Large intestine (tissue), 3 donors: ENCODE measurements around the gene STEEP1. TPM values are rescaled to one million over a fixed set of nuclear protein-coding genes. Genes with fewer than 3 reads are reported as not detected.
"Not testable (repeated sequence)": the region's sequence is repeated elsewhere in the genome, so short reads cannot be mapped to it uniquely, and the experiment has no call there.

Source experiments
- DNase-seq, 2 donors: peaks; one replicate each; pipeline versions ENCODE4 v3.0.0 to v3.0.0-alpha.2; 2013
- H3K27ac ChIP-seq: one replicate; pipeline ENCODE4 v1.5.1; 2013; ENCODE audit warnings: low read length
- H3K27me3 ChIP-seq: 2 replicates; pipeline ENCODE4 v1.6.1; 2013; ENCODE audit warnings: low read length; ENCODE audit not compliant: control insufficient read depth, insufficient read depth
- H3K36me3 ChIP-seq: 2 replicates; pipeline ENCODE4 v1.6.1; 2013; ENCODE audit warnings: low read length; ENCODE audit not compliant: control insufficient read depth, insufficient read depth
- H3K4me1 ChIP-seq: one replicate; pipeline ENCODE4 v1.6.1; 2013; ENCODE audit warnings: low read length; ENCODE audit not compliant: control insufficient read depth, insufficient read depth
- H3K4me3 ChIP-seq: one replicate; pipeline ENCODE4 v1.5.1; 2013; ENCODE audit warnings: low read length
- H3K9me3 ChIP-seq: one replicate; pipeline ENCODE4 v1.6.1; 2013; ENCODE audit warnings: mild to moderate bottlenecking, low read depth, low read length, moderate library complexity; ENCODE audit not compliant: control insufficient read depth
- WGBS: methylation state at CpG from one replicate; pipeline ENCODE4 v1.1.5; 2013; ENCODE audit warnings: low lambda C conversion rate; ENCODE audit not compliant: insufficient coverage; 5-methylcytosine and 5-hydroxymethylcytosine counted together
- polyA plus RNA-seq: library from polyadenylated mRNA; unstranded; fragments of 120-200 nt; gene quantifications from one replicate; pipeline ENCODE4 v1.2.1, GENCODE V29; 2013

Gene STEEP1
- polyA plus RNA-seq, 1 donor = 24.5 TPM

GRCh38 chrX:119537487-119537886 is 27.7 kb downstream of the STEEP1 start:
- Histone ChIP-seq H3K4me3 (no peak overlapping the region), H3K27ac (no peak overlapping the region), H3K27me3 (no peaks in the 10 kb centered on the region), H3K36me3 (peaks cover 2% of the 10 kb centered on the region), H3K9me3 (no peaks in the 10 kb centered on the region), H3K4me1 (no peaks in the 10 kb centered on the region)
- no CpG with 5 or more reads among the region's 3 CpGs for WGBS
- DNase-seq = peak in 1 of 2 donors; percentile 17

GRCh38 chrX:119529345-119530276 is 35.6 kb downstream of the STEEP1 start:
- 100% methylated on average over 1 of the region's 9 CpGs for WGBS
- Histone ChIP-seq H3K36me3 (no peaks in the 10 kb centered on the region), H3K27ac (no peak overlapping the region), H3K4me1 (no peaks in the 10 kb centered on the region), H3K4me3 (no peak overlapping the region), H3K27me3 (no peaks in the 10 kb centered on the region), H3K9me3 (no peaks in the 10 kb centered on the region)
- DNase-seq = no peak

GRCh38 chrX:119523664-119524184 is 41.5 kb downstream of the STEEP1 start:
- Histone ChIP-seq H3K9me3 (no peaks in the 10 kb centered on the region), H3K4me1 (no peaks in the 10 kb centered on the region), H3K27me3 (no peaks in the 10 kb centered on the region), H3K36me3 (no peaks in the 10 kb centered on the region), H3K27ac (no peak overlapping the region), H3K4me3 (no peak overlapping the region)
- no CpG with 5 or more reads among the region's 1 CpG for WGBS
- no peak for DNase-seq

GRCh38 chrX:119521246-119521645 is 44.0 kb downstream of the STEEP1 start:
- Histone ChIP-seq H3K36me3 (no peaks in the 10 kb centered on the region), H3K27me3 (no peaks in the 10 kb centered on the region), H3K4me1 (no peaks in the 10 kb centered on the region), H3K27ac (no peak overlapping the region), H3K4me3 (no peak overlapping the region), H3K9me3 (no peaks in the 10 kb centered on the region)
- WGBS = no CpG with 5 or more reads among the region's 6 CpGs
- DNase-seq = no peak

- DNase-seq = no peak
Measured at GRCh38 chrX:119518371-119518770, 46.8 kb downstream of the STEEP1 start.

GRCh38 chrX:119516157-119516702 is 49.0 kb downstream of the STEEP1 start:
- DNase-seq = peak; percentile 48 to 51
- no peak overlapping the region for H3K4me3 ChIP-seq
- H3K4me1 ChIP-seq = no peaks in the 10 kb centered on the region
- H3K9me3 ChIP-seq = no peaks in the 10 kb centered on the region
- no peaks in the 10 kb centered on the region for H3K36me3 ChIP-seq
- H3K27me3 ChIP-seq = no peaks in the 10 kb centered on the region
- no CpG with 5 or more reads among the region's 5 CpGs for WGBS
- H3K27ac ChIP-seq = no peak overlapping the region

More at GRCh38 chrX:119518371-119518770, 46.8 kb downstream of the STEEP1 start:
- H3K27me3 ChIP-seq = no peaks in the 10 kb centered on the region
- H3K4me3 ChIP-seq = no peak overlapping the region
- H3K9me3 ChIP-seq = no peaks in the 10 kb centered on the region
- no peaks in the 10 kb centered on the region for H3K4me1 ChIP-seq
- WGBS = no CpG with 5 or more reads among the region's 4 CpGs
- H3K36me3 ChIP-seq = no peaks in the 10 kb centered on the region
- no peak overlapping the region for H3K27ac ChIP-seq

- peak overlapping the region; percentile 60 for H3K27ac ChIP-seq
- no peaks in the 10 kb centered on the region for H3K27me3 ChIP-seq
- H3K9me3 ChIP-seq = no peaks in the 10 kb centered on the region
- no CpG with 5 or more reads among the region's 14 CpGs for WGBS
- H3K36me3 ChIP-seq = no peaks in the 10 kb centered on the region
- peaks cover 5% of the 10 kb centered on the region for H3K4me1 ChIP-seq
- no peak overlapping the region for H3K4me3 ChIP-seq
- peak; percentile 67 to 76 for DNase-seq
Measured at GRCh38 chrX:119512146-119512800, 52.9 kb downstream of the STEEP1 start.

GRCh38 chrX:119507206-119507605 is 58.0 kb downstream of the STEEP1 start:
- WGBS = no CpG with 5 or more reads among the region's 6 CpGs
- H3K36me3 ChIP-seq = no peaks in the 10 kb centered on the region
- H3K4me3 ChIP-seq = no peak overlapping the region
- peaks cover 30% of the 10 kb centered on the region for H3K4me1 ChIP-seq
- H3K9me3 ChIP-seq = no peaks in the 10 kb centered on the region
- H3K27ac ChIP-seq = peak overlapping the region; percentile 70
- DNase-seq = peak in 1 of 2 donors; percentile 13
- no peaks in the 10 kb centered on the region for H3K27me3 ChIP-seq

- H3K4me3 ChIP-seq = no peak overlapping the region
- H3K27me3 ChIP-seq = no peaks in the 10 kb centered on the region
- peak overlapping the region; percentile 63 for H3K27ac ChIP-seq
- H3K4me1 ChIP-seq = peaks cover 36% of the 10 kb centered on the region
- no peaks in the 10 kb centered on the region for H3K9me3 ChIP-seq
- WGBS = no CpG with 5 or more reads among the region's 4 CpGs
- DNase-seq = peak; percentile 65 to 84
- no peaks in the 10 kb centered on the region for H3K36me3 ChIP-seq
Measured at GRCh38 chrX:119505945-119506344, 59.3 kb downstream of the STEEP1 start.

- WGBS = no CpG with 5 or more reads among the region's 10 CpGs
- H3K27me3 ChIP-seq, H3K9me3 ChIP-seq, H3K4me3 ChIP-seq, DNase-seq, H3K36me3 ChIP-seq: not testable (repeated sequence)
- peaks cover 44% of the 10 kb centered on the region for H3K4me1 ChIP-seq
- peak overlapping the region; percentile 49 for H3K27ac ChIP-seq
Measured at GRCh38 chrX:119505145-119505544, 60.1 kb downstream of the STEEP1 start.
